GM21360 (cell line): Measurements from ENCODE around the gene CADM1.

Experiments
- ATAC-seq: cut with Tn5 transposase; IDR thresholded peaks from one replicate; pipeline ENCODE4 v1.9.1; 2021; ENCODE audit warnings: mild to moderate bottlenecking, moderate library complexity; ENCODE audit not compliant: unreplicated experiment

CADM1 gene

DNA sequence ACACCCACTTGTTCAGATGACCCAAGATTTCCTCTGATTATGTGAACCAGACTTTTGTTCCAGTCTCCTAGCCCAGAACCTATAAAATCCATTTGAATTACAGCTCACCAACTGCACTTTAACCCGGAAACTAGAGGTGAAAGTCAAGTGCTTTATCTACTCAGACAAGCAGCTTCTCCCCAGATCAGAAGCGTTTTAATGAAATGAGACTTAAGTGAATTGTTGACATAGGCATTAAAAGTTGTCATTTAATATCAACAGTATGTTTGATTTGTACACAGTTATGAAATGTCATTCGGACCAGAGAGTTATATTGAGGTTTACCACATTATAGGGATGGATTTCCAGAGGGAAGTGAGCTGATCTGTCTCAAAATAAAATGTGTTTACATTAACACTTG is 52.0 kb downstream of the CADM1 start:
- no peak for ATAC-seq

- no peak for ATAC-seq
Measured at GRCh38 chr11:115450519-115450918, 53.7 kb downstream of the CADM1 start.

- no peak for ATAC-seq
Measured at GRCh38 chr11:115447273-115447864, 56.8 kb downstream of the CADM1 start.

DNA sequence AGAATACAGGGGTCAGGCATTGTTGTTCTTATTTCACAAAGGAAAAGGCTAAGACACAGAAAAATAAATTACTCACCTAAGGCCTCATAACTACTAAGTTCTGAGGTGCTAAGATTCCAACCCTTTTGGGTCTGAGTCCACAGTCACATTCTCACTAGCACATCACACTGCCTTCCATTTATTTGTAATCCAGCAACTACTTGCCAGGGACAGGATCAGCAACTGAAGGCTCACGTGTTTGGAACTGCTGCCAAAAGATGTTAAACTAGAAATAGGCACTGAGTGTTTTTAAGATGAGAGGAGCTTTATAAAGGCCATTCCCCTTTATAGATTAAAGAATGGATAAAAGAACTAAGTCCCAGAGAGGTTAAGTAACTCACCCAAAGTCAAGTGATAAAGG is 58.0 kb downstream of the CADM1 start:
- no peak for ATAC-seq

GRCh38 chr11:115444542-115444941 is 59.7 kb downstream of the CADM1 start:
- no peak for ATAC-seq

- ATAC-seq = no peak
Measured at GRCh38 chr11:115439969-115440540, 64.2 kb downstream of the CADM1 start.

DNA sequence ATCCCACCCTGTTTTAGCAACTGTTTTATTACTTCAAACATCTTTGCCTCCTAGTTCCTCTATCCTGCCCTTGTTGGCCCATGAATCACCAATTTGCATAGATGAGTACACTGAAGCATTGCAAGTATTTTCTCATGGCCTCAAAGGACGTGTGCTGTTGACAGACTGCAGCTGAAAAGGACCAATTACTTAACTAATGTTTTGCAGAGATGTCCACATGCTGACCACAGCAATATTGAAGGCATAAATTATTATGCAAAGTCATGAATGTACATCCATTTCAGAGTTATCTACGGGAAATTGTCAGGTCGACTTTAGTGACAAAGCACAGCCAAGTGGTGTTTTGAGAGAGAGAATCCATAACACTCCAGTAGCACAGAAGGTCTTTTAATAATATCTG is 64.8 kb downstream of the CADM1 start:
- no peak for ATAC-seq

GRCh38 chr11:115437902-115438575 is 66.2 kb downstream of the CADM1 start:
- ATAC-seq = no peak

DNA sequence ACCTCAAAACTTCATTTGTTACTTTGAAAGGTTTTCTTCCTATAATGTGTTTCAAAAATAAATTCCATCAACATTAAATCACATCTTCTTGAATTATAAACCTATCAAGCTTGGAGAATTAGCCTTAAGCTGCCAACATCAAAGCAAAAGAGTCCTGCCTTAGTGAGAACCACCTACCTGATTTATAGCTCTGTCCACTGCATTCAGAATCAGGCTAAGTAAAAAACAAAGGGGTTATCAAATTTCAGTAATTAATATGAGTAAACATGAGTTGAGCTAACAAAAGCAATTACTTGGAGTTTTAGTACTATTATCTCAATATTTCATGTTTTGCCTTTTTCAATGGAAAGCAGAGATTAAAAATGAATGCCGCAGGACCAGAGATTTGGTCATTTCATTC is 73.9 kb downstream of the CADM1 start:
- ATAC-seq = no peak

DNA sequence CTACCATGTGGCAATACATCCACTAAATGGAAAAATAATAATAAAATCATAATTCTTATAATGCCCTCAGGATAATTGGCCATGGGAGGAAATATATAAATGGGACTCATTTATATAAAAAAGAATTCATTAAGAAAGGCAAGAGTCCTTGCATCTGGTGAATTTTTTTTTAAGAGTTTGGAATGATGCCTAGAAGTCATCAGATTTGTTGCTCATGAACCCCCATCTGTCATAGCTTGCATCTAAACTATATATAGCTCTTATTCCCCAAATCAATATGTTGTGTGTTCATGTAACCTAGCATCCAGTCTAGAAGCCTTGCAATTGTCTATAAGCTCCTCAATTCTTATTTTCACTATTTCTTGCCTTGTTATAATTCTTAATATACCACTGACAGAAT is 75.9 kb downstream of the CADM1 start:
- ATAC-seq = no peak

GRCh38 chr11:115425816-115426215 is 78.4 kb downstream of the CADM1 start:
- ATAC-seq = no peak

- no peak for ATAC-seq
Measured at GRCh38 chr11:115425250-115425649, 79.0 kb downstream of the CADM1 start.

DNA sequence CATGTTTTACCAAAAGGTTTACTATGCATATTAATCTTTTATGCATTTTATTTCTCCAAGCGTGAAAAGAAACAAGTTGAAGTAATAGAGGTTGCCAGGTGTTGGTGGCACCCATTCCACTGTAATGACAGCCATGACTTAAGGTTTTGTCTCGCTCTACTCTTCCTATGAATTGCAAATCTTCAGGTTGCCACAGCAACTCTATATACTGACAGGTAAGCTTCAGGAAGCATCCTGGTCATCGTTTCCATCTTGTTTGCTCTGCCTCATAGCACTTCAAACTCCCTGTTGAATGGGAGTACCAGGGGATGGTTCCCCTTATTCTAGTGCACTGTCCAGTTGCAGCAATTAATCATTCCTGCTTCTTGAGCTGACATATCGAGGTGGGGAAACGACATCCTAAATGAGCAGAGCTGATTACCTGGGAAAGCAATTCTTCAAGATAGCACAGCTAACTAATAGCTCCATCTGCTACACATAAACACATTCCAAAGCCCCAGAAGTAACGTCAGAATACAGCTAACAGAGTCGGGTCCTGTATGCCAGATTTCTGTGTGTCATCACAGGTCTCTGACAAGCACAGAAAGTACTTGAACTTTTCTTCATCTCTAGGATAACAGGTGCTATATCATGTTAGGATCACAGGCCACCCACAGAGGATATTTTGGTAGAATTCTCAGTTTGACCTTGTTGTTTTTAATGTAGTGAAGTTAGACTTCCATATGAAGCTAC is 80.3 kb downstream of the CADM1 start:
- ATAC-seq = no peak

DNA sequence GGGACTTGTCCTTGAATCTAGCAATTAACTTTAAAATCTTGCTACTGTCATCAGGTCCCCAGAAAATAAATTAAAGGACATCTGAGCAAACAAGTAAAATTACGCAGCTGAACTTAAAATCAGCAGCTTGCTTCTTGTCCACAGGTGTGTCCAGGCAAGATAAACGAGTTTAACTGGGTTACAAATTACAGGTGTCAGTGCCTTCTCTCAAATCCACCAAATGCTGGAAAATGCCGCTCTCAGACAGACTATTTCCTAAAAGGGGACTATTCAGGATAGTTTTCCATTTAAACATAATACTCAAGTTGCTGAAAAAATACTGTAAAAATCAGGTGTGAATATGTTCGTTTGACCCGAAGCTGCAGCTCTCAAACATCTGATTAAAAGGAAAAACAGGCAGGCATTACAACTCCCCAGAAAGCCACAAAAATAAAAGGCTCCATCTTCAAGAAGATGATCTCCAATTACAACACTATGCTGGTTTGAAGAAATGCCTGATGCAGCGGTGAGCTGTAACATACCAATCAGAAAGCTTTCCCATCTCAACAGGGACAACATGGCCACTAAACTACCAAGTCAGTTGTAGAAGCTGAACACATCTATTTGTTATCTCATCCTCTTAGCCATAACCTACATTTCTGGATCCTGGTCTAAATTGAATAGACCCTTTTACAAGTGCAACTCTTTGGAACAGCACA is 82.1 kb downstream of the CADM1 start:
- ATAC-seq = no peak

DNA sequence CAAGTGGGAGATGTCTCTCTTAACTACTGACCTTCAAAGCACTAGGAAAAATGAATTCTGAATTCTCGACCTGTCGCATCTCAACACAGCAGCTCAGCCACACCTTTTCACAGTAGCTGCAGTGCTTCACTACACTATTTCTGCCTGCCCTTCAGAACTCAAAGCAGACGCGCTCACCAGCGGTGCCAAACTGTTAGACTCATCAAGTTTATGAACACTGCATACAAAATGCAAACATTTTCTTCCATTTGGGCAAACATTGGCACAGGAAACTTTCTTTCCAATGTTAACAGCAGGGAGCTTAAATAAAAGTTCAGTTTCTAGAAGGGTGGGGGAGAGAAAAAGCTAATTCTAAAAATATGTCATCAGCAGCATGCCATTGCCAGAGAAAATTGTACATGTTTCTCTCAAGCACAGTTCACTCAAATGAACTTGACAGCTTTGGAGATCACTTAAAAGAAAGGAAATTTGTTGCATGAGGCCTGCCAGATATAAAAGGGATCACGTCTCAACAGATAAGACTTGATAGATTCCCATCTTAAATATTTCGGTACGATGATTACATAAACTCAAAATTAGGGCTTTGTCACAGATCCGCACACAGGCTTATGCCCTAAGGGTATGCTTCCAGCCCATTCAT is 82.7 kb downstream of the CADM1 start:
- no peak for ATAC-seq

DNA sequence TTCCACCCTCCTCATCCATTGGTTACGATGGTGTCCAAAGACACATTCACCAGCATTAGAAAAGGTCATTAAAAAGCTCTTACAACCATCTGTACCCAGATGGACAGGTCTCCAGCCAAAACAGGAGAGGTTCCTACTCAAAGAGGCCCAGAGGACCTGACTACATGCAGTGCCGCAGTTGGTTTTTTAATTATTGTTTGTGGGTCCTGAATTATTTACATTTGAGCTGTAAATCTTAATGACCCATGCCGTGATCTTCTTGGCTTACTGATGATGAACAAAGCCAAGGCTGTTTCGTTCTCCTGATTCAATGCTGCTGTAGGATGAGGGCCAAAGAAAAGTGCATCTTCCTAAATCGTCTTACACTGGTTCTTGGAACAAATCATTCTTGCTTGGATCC is 83.7 kb downstream of the CADM1 start:
- no peak for ATAC-seq

- no peak for ATAC-seq
Measured at GRCh38 chr11:115418626-115419025, 85.6 kb downstream of the CADM1 start.

GRCh38 chr11:115418081-115418480 is 86.1 kb downstream of the CADM1 start:
- ATAC-seq = no peak

GRCh38 chr11:115411120-115411519 is 93.1 kb downstream of the CADM1 start:
- no peak for ATAC-seq

- ATAC-seq = no peak
Measured at GRCh38 chr11:115409691-115410220, 94.5 kb downstream of the CADM1 start.
